ENCODE results near the gene FYTTD1.

GRCh38 chr3:197789309-197789708 lies 39.6 kb downstream of the FYTTD1 start:
- TF ChIP-seq NFYB (CRISPR knock-in tag; conservative IDR thresholded peaks at IDR 0.05; ENCODE audit: low read depth) = no peak
- no peak for TF ChIP-seq ZNF317 (CRISPR knock-in tag; IDR thresholded peaks at IDR 0.05; ENCODE audit: borderline replicate concordance, low read depth)
